Middle frontal gyrus (tissue), 1 donor: ENCODE measurements around the gene GALNT17.
A peak's percentile ranks its signal among the peaks of the same experiment; 100 is the strongest.
"Not testable (repeated sequence)": the region's sequence is repeated elsewhere in the genome, so short reads cannot be mapped to it uniquely, and the experiment has no call there.

Source experiments
- DNase-seq: peaks from one replicate; pipeline ENCODE4 v3.0.0-alpha.2; 2015; ENCODE audit warnings: low spot score; ENCODE audit errors: extremely low spot score

The GALNT17 gene

GRCh38 chr7:71618278-71618677 is 486.3 kb downstream of the GALNT17 start:
- no peak for DNase-seq

DNA sequence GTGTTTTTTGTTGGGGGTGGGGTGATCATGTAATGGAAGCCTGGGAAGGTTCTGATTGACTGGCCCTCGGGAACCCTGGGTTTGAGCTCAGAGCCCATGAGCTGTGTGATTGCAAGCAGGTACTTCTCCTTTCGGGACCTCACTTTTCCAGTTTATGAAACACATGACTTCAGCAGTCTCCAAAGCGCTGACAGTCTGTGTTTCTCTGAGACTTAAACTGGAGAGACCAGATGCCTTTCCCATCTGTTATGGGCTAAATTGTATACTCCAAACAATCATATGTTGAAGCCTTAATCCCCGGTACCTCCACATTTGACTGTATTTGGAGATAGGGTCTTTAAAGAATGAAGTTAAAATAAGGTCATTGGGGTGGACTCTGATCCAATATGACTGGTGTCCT is 493.6 kb downstream of the GALNT17 start:
- no peak for DNase-seq

DNA sequence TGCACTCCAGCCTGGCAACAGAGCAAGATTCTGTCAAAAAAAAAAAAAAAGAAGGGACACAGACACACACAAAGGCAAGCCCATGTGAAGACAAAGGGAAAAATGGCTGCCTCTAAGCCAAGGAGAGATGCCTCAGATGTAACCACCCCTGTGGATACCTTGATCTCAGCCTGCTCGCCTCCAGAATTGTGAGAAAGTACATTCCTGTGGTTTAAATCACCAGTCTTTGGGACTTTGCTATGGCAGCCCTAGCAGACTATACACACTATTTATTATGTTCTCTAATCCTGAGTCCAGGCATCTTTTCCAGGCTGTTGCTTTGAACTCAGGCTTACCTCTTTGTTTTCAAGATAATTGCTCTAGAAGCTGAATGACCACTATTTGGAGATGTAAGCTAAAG is 494.3 kb downstream of the GALNT17 start:
- no peak for DNase-seq

DNA sequence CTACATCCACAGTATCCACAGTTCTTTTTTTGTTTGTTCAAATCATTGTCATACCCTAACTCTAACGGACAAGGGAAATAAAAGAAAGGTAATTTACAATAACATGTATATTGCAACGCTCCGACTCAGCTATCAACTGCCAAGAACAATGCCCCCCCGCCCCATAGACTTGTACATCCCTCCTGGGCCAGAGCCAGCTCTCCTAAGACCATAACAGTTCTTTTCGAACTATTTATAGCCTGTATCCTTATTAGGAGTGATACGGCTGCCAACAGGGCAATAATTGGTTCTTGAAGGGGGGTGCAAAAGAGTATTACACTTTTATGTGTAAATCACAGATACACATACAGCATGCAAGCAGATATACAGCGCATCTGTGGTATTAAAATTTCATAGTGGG is 495.7 kb downstream of the GALNT17 start:
- DNase-seq: no peak

- DNase-seq: no peak
Measured at GRCh38 chr7:71630516-71630915, 498.6 kb downstream of the GALNT17 start.

DNA sequence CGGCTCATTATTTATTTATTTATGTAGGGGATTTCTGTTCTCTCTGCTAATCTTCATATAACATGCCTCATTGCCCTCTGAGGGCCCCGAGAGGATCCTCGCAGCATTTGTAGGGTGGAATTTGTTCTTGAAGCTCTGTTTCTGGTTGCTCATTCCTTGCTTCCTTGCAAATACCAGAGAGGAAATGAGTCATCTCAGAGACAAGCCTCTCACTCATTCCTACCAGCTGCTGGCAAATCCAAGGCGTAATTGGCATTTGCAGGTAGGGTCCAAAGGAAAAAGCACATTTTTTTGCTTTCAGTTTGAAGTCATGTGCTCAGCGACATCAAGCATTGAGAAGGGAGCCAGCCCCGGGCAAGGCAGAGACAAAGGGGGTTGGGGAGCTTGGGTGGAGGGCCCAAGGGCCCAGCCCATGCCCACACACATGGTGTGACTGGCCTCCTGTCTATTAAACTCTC is 501.6 kb downstream of the GALNT17 start:
- DNase-seq: peak; percentile 45

DNA sequence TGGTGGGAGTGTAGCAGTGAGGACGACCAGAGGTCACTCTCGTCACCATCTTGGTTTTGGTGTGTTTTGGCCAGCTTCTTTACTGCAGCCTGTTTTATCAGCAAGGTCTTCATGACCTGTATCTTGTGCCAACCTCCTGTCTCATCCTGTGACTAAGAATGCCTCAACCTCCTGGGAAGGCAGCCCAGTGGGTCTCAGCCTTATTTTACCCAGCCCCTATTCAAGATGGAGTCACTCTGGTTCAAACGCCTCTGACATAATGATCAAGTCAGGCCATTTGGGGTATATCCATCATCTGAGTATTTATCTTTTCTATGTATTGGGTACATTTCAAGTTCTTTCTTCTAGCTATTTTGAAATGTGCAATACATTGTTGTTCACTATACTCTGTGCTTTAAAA is 503.9 kb downstream of the GALNT17 start:
- DNase-seq: not testable (repeated sequence)

DNA sequence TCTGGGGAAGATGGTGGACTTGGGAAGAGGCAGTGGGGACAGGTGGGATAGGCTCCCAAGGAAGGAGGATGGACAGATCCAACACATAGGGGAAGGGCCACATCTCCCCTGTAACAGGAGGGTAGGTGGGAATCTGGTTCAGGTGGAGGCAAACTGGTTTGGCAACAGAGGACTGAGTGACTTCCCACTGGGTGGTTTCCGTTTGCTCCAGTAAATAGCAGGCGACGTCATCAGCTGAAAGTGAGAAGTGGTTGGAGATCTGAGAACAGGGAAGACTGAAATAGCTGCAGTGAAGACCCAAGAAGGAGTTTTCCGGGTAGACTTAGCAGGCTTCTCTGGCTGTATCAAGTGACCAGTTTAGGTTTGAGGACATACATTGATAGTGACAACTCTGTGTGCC is 504.4 kb downstream of the GALNT17 start:
- DNase-seq: peak; percentile 35

GRCh38 chr7:71637578-71637977 is 505.6 kb downstream of the GALNT17 start:
- no peak for DNase-seq

DNA sequence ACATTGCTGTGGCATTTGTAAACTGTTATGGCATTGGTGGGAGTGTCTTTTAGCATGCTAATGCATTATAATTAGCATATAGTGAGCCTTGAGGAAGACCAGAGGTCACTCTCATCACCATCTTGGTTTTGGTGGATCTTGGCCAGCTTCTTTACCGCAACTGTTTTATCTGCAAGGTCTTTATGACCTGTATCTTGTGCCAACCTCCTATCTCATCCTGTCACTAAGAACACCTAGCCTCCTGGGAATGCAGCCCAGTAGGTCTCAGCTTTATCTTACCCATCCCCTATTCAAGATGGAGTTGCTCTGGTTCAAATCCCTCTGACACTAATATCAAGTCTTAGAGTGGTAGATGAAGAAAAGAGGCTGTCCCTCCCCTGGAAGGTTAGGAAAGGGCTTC is 506.2 kb downstream of the GALNT17 start:
- DNase-seq: no peak

DNA sequence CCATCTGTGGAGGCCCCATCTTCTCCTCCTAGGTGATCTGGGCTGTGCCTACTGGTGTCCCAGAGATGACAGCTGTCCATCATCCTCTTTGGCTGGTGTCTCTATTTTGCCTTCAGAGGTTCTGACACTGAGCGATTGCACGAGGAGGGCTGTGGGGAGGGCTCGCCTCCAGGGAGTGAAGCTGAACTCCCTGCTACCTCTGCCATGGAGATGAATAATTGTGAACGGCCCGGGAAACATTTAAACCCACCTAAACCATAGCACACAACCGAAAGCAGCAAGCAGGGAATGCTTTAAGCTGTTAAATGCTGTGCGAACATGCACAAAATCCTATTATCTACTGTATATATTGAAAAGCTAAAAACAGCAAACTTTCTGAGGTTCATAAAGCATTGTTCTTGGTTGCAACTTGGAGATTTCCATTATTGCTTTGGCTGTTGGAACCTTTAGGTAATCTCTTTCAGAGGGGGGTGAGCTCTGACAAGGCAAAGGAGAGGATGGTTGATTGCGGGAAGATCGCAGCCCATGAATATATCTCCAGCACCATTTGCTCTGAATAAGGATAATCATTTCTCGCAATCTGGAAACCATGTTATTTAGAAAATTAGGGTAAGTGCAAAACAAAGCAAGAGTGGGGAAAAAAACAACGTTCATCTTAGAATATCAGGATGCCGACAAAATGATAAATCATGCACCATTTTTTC is 507.6 kb downstream of the GALNT17 start:
- no peak for DNase-seq

- DNase-seq: not testable (repeated sequence)
Measured at GRCh38 chr7:71643031-71643430, 511.1 kb downstream of the GALNT17 start.

GRCh38 chr7:71645836-71646235 is 513.9 kb downstream of the GALNT17 start:
- DNase-seq: no peak

DNA sequence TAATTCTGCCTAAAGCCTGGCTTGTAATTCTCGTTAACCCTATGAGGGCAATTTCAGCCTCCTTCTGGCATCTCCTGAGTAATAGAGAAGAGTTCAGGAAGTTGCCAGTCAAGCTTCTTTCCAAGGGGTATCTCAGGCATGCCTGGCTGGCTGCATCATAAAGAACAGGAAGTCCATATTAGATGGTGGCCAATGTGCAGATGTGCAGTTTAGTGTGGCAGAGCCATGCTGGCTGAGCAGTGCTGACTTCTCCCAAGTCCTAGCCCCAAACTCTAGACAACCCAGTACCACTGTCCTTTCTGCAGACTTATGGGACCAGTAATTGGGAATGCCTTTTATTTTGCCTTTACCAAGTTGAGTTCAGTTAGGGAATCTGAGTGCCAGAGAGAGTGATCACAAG is 517.9 kb downstream of the GALNT17 start:
- DNase-seq: no peak

- no peak for DNase-seq
Measured at GRCh38 chr7:71650653-71651337, 518.9 kb downstream of the GALNT17 start.

- no peak for DNase-seq
Measured at GRCh38 chr7:71652510-71652909, 520.6 kb downstream of the GALNT17 start.

DNA sequence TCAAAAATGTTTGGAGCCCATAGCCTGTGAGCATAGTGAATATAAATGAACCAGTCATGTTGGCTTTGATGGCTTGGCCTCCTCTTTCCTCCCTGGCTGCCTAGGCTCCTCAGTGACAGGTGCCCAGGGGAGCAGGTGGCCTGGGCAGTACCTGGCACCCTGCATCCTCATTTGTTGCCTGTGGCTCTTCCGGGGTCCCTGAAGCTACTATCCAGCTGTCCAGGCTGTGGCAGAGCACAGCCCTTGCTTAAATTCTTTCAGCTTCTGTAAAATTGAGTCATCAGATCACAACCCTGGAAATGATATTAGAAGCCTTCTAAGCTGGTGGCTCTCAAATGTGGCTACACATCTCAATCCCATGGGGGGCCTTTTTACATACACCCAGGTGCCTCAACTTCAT is 525.4 kb downstream of the GALNT17 start:
- no peak for DNase-seq

DNA sequence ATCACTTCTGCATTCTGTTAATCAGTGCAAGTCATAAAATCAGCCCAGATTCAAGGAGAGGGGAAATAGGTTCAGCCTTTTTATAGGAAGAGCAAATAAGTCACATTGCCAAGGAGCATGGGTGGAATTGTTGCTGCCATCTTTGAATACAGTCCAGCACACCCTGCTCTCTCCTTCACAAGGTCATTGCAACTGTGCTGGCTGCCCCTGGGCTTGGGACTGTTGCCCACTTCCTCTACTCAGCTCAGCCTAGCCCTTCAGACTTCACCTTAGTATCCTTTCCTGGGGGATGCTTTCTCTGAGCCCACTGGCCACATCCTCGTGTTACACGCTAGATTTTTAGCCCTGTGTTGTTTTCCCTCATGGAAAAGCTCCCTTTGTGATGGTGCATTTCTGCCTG is 527.7 kb downstream of the GALNT17 start:
- no peak for DNase-seq

DNA sequence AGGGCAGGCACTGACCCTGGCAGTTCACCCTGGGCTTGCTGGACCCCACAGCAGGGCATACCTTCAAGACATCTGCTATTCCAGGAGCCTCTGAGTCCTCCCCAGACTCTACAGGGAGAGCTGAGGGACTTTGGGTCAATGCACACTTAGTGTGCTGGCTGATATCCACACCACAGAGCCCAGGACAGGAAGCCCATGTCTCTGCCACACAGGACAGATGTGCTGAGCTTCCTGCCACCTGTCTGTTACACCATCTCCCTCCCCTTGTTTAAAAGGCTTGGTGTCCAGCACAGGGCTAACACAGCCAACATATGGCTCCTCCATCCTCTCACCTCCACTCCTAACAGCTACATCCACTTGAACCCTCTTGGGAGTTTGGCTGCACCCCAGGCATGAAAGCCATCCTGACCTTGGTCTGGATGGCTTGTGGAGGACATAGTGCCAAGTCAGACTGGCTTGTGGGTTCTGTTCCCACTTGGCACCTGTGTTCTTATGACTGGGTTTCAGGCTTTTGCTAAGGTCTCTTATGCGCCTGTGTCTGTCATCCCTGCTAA is 529.8 kb downstream of the GALNT17 start:
- no peak for DNase-seq

GRCh38 chr7:71665716-71666115 is 533.8 kb downstream of the GALNT17 start:
- no peak for DNase-seq

GRCh38 chr7:71668572-71668971 is 536.6 kb downstream of the GALNT17 start:
- no peak for DNase-seq

- no peak for DNase-seq
Measured at GRCh38 chr7:71679480-71679879, 547.5 kb downstream of the GALNT17 start.

- DNase-seq: no peak
Measured at GRCh38 chr7:71682181-71682580, 550.2 kb downstream of the GALNT17 start.
